GM23248 (cell line): Measurements from ENCODE around the gene RBP3.

Experiments
- EZH2 ChIP-seq: fragments of 200-600 bp; sonication (generic); IDR thresholded peaks from 2 replicates; pipeline ENCODE4 v1.6.1; 2018; ENCODE audit warnings: antibody characterized with exemption, mild to moderate bottlenecking; ENCODE audit not compliant: insufficient read depth, poor library complexity, severe bottlenecking
- EZH2phosphoT487 ChIP-seq: fragments of 200-600 bp; sonication (generic); IDR thresholded peaks from 2 replicates; pipeline ENCODE4 v1.6.1; 2018; ENCODE audit warnings: antibody characterized with exemption, moderate library complexity, mild to moderate bottlenecking, low read depth; ENCODE audit not compliant: insufficient read depth

DNA sequence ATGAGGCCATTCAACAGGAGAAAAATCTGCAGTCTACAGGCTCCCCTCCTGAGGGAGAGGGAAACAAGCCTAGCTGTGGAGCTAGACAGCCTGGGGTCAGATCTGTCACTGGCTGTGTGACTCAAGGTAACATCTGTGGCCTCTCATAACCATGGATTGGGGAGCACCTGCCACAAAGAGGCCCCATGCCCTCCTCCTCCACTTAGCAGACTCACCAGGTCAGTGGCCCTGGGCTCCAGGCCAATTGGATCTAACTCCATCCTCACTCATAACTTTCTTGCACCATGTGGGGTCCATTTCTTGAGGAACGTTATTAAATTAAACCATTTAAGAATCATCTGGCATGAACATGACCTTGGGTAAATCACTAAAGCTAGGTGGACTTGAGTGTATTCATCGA lies 46.3 kb upstream of the RBP3 start:
- TF ChIP-seq EZH2 = no peak
- TF ChIP-seq EZH2phosphoT487 = no peak
